Spinal cord (tissue), 10 donors: ENCODE data around the gene KIAA0513. TPM values are rescaled to one million over a fixed set of nuclear protein-coding genes. Genes with fewer than 3 reads are reported as not detected.

ENCODE experiments used
- DNase-seq, 6 donors: peaks; one replicate each; pipeline versions ENCODE4 v3.0.0 to v3.0.0-alpha.2; 2013 to 2015; ENCODE audit warnings: low spot score in 6 of 6, low read depth in 4 of 6
- H3K27ac ChIP-seq: one replicate; pipeline ENCODE4 v1.5.1; 2013; ENCODE audit warnings: low read depth, low read length, control low read depth
- H3K27me3 ChIP-seq: one replicate; pipeline ENCODE4 v1.6.1; 2013; ENCODE audit warnings: low read length; ENCODE audit not compliant: control insufficient read depth, insufficient read depth
- H3K36me3 ChIP-seq: one replicate; pipeline ENCODE4 v1.6.1; 2013; ENCODE audit warnings: low read length; ENCODE audit not compliant: control insufficient read depth, insufficient read depth
- H3K4me1 ChIP-seq: one replicate; pipeline ENCODE4 v1.6.1; 2013; ENCODE audit warnings: low read length; ENCODE audit not compliant: control insufficient read depth, insufficient read depth
- H3K4me3 ChIP-seq: one replicate; pipeline ENCODE4 v1.5.1; 2013; ENCODE audit warnings: low read depth, low read length, control low read depth
- H3K9me3 ChIP-seq: one replicate; pipeline ENCODE4 v1.6.1; 2013; ENCODE audit warnings: low read length; ENCODE audit not compliant: control insufficient read depth, insufficient read depth
- WGBS: methylation state at CpG from one replicate; pipeline ENCODE4 v1.1.5; 2013; ENCODE audit warnings: missing lambda C conversion rate; ENCODE audit not compliant: insufficient coverage; 5-methylcytosine and 5-hydroxymethylcytosine counted together
- polyA plus RNA-seq, 2 donors: library from polyadenylated mRNA; unstranded; fragments of 120-200 nt; gene quantifications; one replicate each; pipeline ENCODE4 v1.2.1, GENCODE V29; 2013; ENCODE audit not compliant: insufficient read length in 2 of 2
- total RNA-seq, 2 donors: library from RNA; depleted of rRNA in 1 of 2; stranded (reverse); fragments of 120-200 nt in 1 of 2; fragments of >200 nt in 1 of 2; gene quantifications; one replicate each; pipeline versions ENCODE4 v1.2.3 to v1.2.4, GENCODE V29; 2013 to 2014
- donor health status: healthy.

Gene KIAA0513
- total and polyA plus RNA-seq, 4 donors, result 18.4 to 40.9 (median 40.0) TPM

GRCh38 chr16:85011846-85012284 lies 15.7 kb upstream of the KIAA0513 start:
- DNase-seq, result no peak
- 2% methylated on average over 11 of the region's 17 CpGs for WGBS
- H3K27ac ChIP-seq, result peak overlapping the region; percentile 100
- peaks cover 16% of the 10 kb centered on the region for H3K4me1 ChIP-seq
- peak overlapping the region; percentile 98 for H3K4me3 ChIP-seq
- H3K9me3 ChIP-seq, result no peaks in the 10 kb centered on the region
- no peaks in the 10 kb centered on the region for H3K36me3 ChIP-seq
- no peaks in the 10 kb centered on the region for H3K27me3 ChIP-seq

- no peak for DNase-seq
- H3K4me3 ChIP-seq, result no peak overlapping the region
- H3K36me3 ChIP-seq, result no peaks in the 10 kb centered on the region
- no CpG with 5 or more reads among the region's 2 CpGs for WGBS
- no peaks in the 10 kb centered on the region for H3K27me3 ChIP-seq
- no peaks in the 10 kb centered on the region for H3K9me3 ChIP-seq
- H3K27ac ChIP-seq, result no peak overlapping the region
- peaks cover 16% of the 10 kb centered on the region for H3K4me1 ChIP-seq
Observed at GRCh38 chr16:85014311-85014710, 13.3 kb upstream of the KIAA0513 start.

- no peak for DNase-seq
- Histone ChIP-seq H3K27me3 (no peaks in the 10 kb centered on the region), H3K4me3 (no peak overlapping the region), H3K27ac (no peak overlapping the region), H3K36me3 (no peaks in the 10 kb centered on the region), H3K9me3 (no peaks in the 10 kb centered on the region), H3K4me1 (peaks cover 12% of the 10 kb centered on the region)
- WGBS, result 100% methylated on average over 4 of the region's 5 CpGs
Observed at GRCh38 chr16:85015481-85016187, 12.0 kb upstream of the KIAA0513 start.

GRCh38 chr16:85017151-85017550 lies 10.4 kb upstream of the KIAA0513 start:
- Histone ChIP-seq H3K27me3 (no peaks in the 10 kb centered on the region), H3K4me3 (no peak overlapping the region), H3K27ac (no peak overlapping the region), H3K9me3 (no peaks in the 10 kb centered on the region), H3K36me3 (no peaks in the 10 kb centered on the region), H3K4me1 (peaks cover 7% of the 10 kb centered on the region)
- no peak for DNase-seq
- WGBS, result no CpG with 5 or more reads among the region's 4 CpGs

GRCh38 chr16:85017633-85018032 lies 10.0 kb upstream of the KIAA0513 start:
- Histone ChIP-seq H3K27me3 (no peaks in the 10 kb centered on the region), H3K4me1 (peaks cover 5% of the 10 kb centered on the region), H3K9me3 (no peaks in the 10 kb centered on the region), H3K27ac (no peak overlapping the region), H3K4me3 (no peak overlapping the region), H3K36me3 (no peaks in the 10 kb centered on the region)
- 83% methylated on average over 4 of the region's 8 CpGs for WGBS
- DNase-seq, result no peak

GRCh38 chr16:85018529-85019236 lies 8.9 kb upstream of the KIAA0513 start:
- no peaks in the 10 kb centered on the region for H3K9me3 ChIP-seq
- H3K27ac ChIP-seq, result no peak overlapping the region
- no peak overlapping the region for H3K4me3 ChIP-seq
- DNase-seq, result no peak
- no peaks in the 10 kb centered on the region for H3K27me3 ChIP-seq
- no peaks in the 10 kb centered on the region for H3K36me3 ChIP-seq
- peaks cover 5% of the 10 kb centered on the region for H3K4me1 ChIP-seq
- WGBS, result 82% methylated on average over 14 of the region's 19 CpGs

GRCh38 chr16:85019659-85020245 lies 7.8 kb upstream of the KIAA0513 start:
- peaks cover 5% of the 10 kb centered on the region for H3K4me1 ChIP-seq
- H3K36me3 ChIP-seq, result no peaks in the 10 kb centered on the region
- H3K4me3 ChIP-seq, result no peak overlapping the region
- no peak overlapping the region for H3K27ac ChIP-seq
- H3K27me3 ChIP-seq, result no peaks in the 10 kb centered on the region
- no peaks in the 10 kb centered on the region for H3K9me3 ChIP-seq
- DNase-seq, result peak in 2 of 6 donors; percentile 9 to 29
- WGBS, result 49% methylated on average over 8 of the region's 9 CpGs

GRCh38 chr16:85025781-85026653 lies 1.6 kb upstream of the KIAA0513 start:
- Histone ChIP-seq H3K4me3 (no peak overlapping the region), H3K9me3 (no peaks in the 10 kb centered on the region), H3K36me3 (no peaks in the 10 kb centered on the region), H3K27me3 (no peaks in the 10 kb centered on the region), H3K4me1 (peaks cover 15% of the 10 kb centered on the region), H3K27ac (no peak overlapping the region)
- DNase-seq, result no peak
- WGBS, result 95% methylated on average over 7 of the region's 8 CpGs

- no peaks in the 10 kb centered on the region for H3K9me3 ChIP-seq
- H3K36me3 ChIP-seq, result no peaks in the 10 kb centered on the region
- peaks cover 15% of the 10 kb centered on the region for H3K4me1 ChIP-seq
- 100% methylated on average over 1 of the region's 4 CpGs for WGBS
- no peak overlapping the region for H3K27ac ChIP-seq
- DNase-seq, result no peak
- peak overlapping the region; percentile 77 for H3K4me3 ChIP-seq
- no peaks in the 10 kb centered on the region for H3K27me3 ChIP-seq
Observed at GRCh38 chr16:85026703-85027102, 892 bp upstream of the KIAA0513 start.
